ENCODE data around the gene SLC22A23.

SLC22A23 gene

GRCh38 chr6:3468585-3468984, 11.7 kb upstream of the SLC22A23 start:
- no peak overlapping the region for H3K9ac ChIP-seq (ENCODE audit: low read depth, low read length)
- H3K27ac ChIP-seq (ENCODE audit: low read depth, low read length): no peak overlapping the region
- no peaks in the 10 kb centered on the region for H3K9me3 ChIP-seq (ENCODE audit: insufficient read depth, low read depth, low read length)
- no peaks in the 10 kb centered on the region for H3K27me3 ChIP-seq (ENCODE audit: insufficient read depth, low read length)
- H3K36me3 ChIP-seq (ENCODE audit: insufficient read depth, low read length): no peaks in the 10 kb centered on the region
- H3K4me1 ChIP-seq (ENCODE audit: insufficient read depth, low read length): peaks cover 5% of the 10 kb centered on the region; the same call in 1 of the 2 replicates
- no peak overlapping the region for H3K4me3 ChIP-seq (ENCODE audit: low read length)
- 94% methylated on average over 9 of the region's 9 CpGs for WGBS

GRCh38 chr6:3467996-3468395, 11.1 kb upstream of the SLC22A23 start:
- no peaks in the 10 kb centered on the region for H3K36me3 ChIP-seq (ENCODE audit: insufficient read depth, low read length)
- WGBS: no CpG with 5 or more reads among the region's 1 CpG
- H3K27ac ChIP-seq (ENCODE audit: low read depth, low read length): no peak overlapping the region

GRCh38 chr6:3466488-3467219, 9.8 kb upstream of the SLC22A23 start:
- H3K36me3 ChIP-seq (ENCODE audit: insufficient read depth, low read length): no peaks in the 10 kb centered on the region
- 79% methylated on average over 6 of the region's 6 CpGs for WGBS
- H3K9ac ChIP-seq (ENCODE audit: low read depth, low read length): no peak overlapping the region
- no peaks in the 10 kb centered on the region for H3K27me3 ChIP-seq (ENCODE audit: insufficient read depth, low read length)
- no peak overlapping the region for H3K4me3 ChIP-seq (ENCODE audit: low read length)
- peaks cover 5% of the 10 kb centered on the region; the same call in 1 of the 2 replicates for H3K4me1 ChIP-seq (ENCODE audit: insufficient read depth, low read length)
- H3K27ac ChIP-seq (ENCODE audit: low read depth, low read length): no peak overlapping the region
- H3K9me3 ChIP-seq (ENCODE audit: insufficient read depth, low read depth, low read length): no peaks in the 10 kb centered on the region

More at GRCh38 chr6:3467996-3468395, 11.1 kb upstream of the SLC22A23 start:
- Histone ChIP-seq H3K9me3 (ENCODE audit: insufficient read depth, low read depth, low read length) (no peaks in the 10 kb centered on the region), H3K27me3 (ENCODE audit: insufficient read depth, low read length) (no peaks in the 10 kb centered on the region), H3K9ac (ENCODE audit: low read depth, low read length) (no peak overlapping the region), H3K4me3 (ENCODE audit: low read length) (no peak overlapping the region), H3K4me1 (ENCODE audit: insufficient read depth, low read length) (peaks cover 5% of the 10 kb centered on the region; the same call in 1 of the 2 replicates)

- H3K27ac ChIP-seq (ENCODE audit: low read depth, low read length): no peak overlapping the region
- whole genome bisulfite sequencing: 79% methylated on average over 1 of the region's 1 CpG
Measured at GRCh38 chr6:3460253-3460652, 3.4 kb upstream of the SLC22A23 start.

GRCh38 chr6:3458706-3459421, 2.0 kb upstream of the SLC22A23 start:
- no peak overlapping the region for H3K9ac ChIP-seq (ENCODE audit: low read depth, low read length)
- peaks cover 36% of the 10 kb centered on the region for H3K4me1 ChIP-seq (ENCODE audit: insufficient read depth, low read length)
- peak overlapping the region; percentile 67; the same call in 1 of the 2 replicates for H3K4me3 ChIP-seq (ENCODE audit: low read length)
- no peaks in the 10 kb centered on the region for H3K36me3 ChIP-seq (ENCODE audit: insufficient read depth, low read length)
- H3K27me3 ChIP-seq (ENCODE audit: insufficient read depth, low read length): peaks cover 51% of the 10 kb centered on the region
- no peak overlapping the region for H3K27ac ChIP-seq (ENCODE audit: low read depth, low read length)
- no peaks in the 10 kb centered on the region for H3K9me3 ChIP-seq (ENCODE audit: insufficient read depth, low read depth, low read length)
- WGBS: 46% methylated on average over 6 of the region's 6 CpGs

More at GRCh38 chr6:3460253-3460652, 3.4 kb upstream of the SLC22A23 start:
- H3K9ac ChIP-seq (ENCODE audit: low read depth, low read length): no peak overlapping the region
- H3K9me3 ChIP-seq (ENCODE audit: insufficient read depth, low read depth, low read length): no peaks in the 10 kb centered on the region
- peaks cover 37% of the 10 kb centered on the region for H3K27me3 ChIP-seq (ENCODE audit: insufficient read depth, low read length)
- peaks cover 23% of the 10 kb centered on the region for H3K4me1 ChIP-seq (ENCODE audit: insufficient read depth, low read length)
- H3K4me3 ChIP-seq (ENCODE audit: low read length): no peak overlapping the region
- no peaks in the 10 kb centered on the region for H3K36me3 ChIP-seq (ENCODE audit: insufficient read depth, low read length)

GRCh38 chr6:3457710-3458602, 1.1 kb upstream of the SLC22A23 start:
- H3K36me3 ChIP-seq (ENCODE audit: insufficient read depth, low read length): no peaks in the 10 kb centered on the region
- WGBS: 13% methylated on average over 29 of the region's 29 CpGs
- H3K9me3 ChIP-seq (ENCODE audit: insufficient read depth, low read depth, low read length): no peaks in the 10 kb centered on the region
- no peak overlapping the region for H3K27ac ChIP-seq (ENCODE audit: low read depth, low read length)
- H3K27me3 ChIP-seq (ENCODE audit: insufficient read depth, low read length): peaks cover 60% of the 10 kb centered on the region
- peak overlapping the region; percentile 52; the same call in 1 of the 2 replicates for H3K9ac ChIP-seq (ENCODE audit: low read depth, low read length)
- H3K4me1 ChIP-seq (ENCODE audit: insufficient read depth, low read length): peaks cover 36% of the 10 kb centered on the region
- peak overlapping the region; percentile 67 for H3K4me3 ChIP-seq (ENCODE audit: low read length)

- H3K27ac ChIP-seq (ENCODE audit: low read depth, low read length): no peak overlapping the region
- peak overlapping the region; percentile 61 for H3K4me3 ChIP-seq (ENCODE audit: low read length)
- H3K9me3 ChIP-seq (ENCODE audit: insufficient read depth, low read depth, low read length): no peaks in the 10 kb centered on the region
- WGBS: under 1% methylated on average over 89 of the region's 89 CpGs
- H3K4me1 ChIP-seq (ENCODE audit: insufficient read depth, low read length): peaks cover 36% of the 10 kb centered on the region
- H3K9ac ChIP-seq (ENCODE audit: low read depth, low read length): no peak overlapping the region; the same call in 1 of the 2 replicates
- peaks cover 61% of the 10 kb centered on the region for H3K27me3 ChIP-seq (ENCODE audit: insufficient read depth, low read length)
- H3K36me3 ChIP-seq (ENCODE audit: insufficient read depth, low read length): no peaks in the 10 kb centered on the region
Measured at GRCh38 chr6:3456395-3456897, 404 bp downstream of the SLC22A23 start.

- H3K4me3 ChIP-seq (ENCODE audit: low read length): peak overlapping the region; percentile 61
- H3K9ac ChIP-seq (ENCODE audit: low read depth, low read length): peak overlapping the region; percentile 21; the same call in 1 of the 2 replicates
- no peaks in the 10 kb centered on the region for H3K9me3 ChIP-seq (ENCODE audit: insufficient read depth, low read depth, low read length)
- H3K27me3 ChIP-seq (ENCODE audit: insufficient read depth, low read length): peaks cover 61% of the 10 kb centered on the region
- under 1% methylated on average over 56 of the region's 58 CpGs for WGBS
- H3K27ac ChIP-seq (ENCODE audit: low read depth, low read length): no peak overlapping the region
- H3K36me3 ChIP-seq (ENCODE audit: insufficient read depth, low read length): no peaks in the 10 kb centered on the region
- H3K4me1 ChIP-seq (ENCODE audit: insufficient read depth, low read length): peaks cover 36% of the 10 kb centered on the region
Measured at GRCh38 chr6:3455569-3456394, 1.1 kb downstream of the SLC22A23 start.

- Histone ChIP-seq H3K36me3 (ENCODE audit: insufficient read depth, low read length) (no peaks in the 10 kb centered on the region), H3K4me1 (ENCODE audit: insufficient read depth, low read length) (peaks cover 36% of the 10 kb centered on the region), H3K9me3 (ENCODE audit: insufficient read depth, low read depth, low read length) (no peaks in the 10 kb centered on the region), H3K9ac (ENCODE audit: low read depth, low read length) (no peak overlapping the region), H3K27me3 (ENCODE audit: insufficient read depth, low read length) (peaks cover 61% of the 10 kb centered on the region), H3K4me3 (ENCODE audit: low read length) (peak overlapping the region; percentile 61), H3K27ac (ENCODE audit: low read depth, low read length) (no peak overlapping the region)
- 6% methylated on average over 11 of the region's 11 CpGs for WGBS
Measured at GRCh38 chr6:3455147-3455568, 1.7 kb downstream of the SLC22A23 start.
